ENCODE data around the gene ARMC2.
"Not testable (repeated sequence)": the region's sequence is repeated elsewhere in the genome, so short reads cannot be mapped to it uniquely, and the experiment has no call there.

Gene ARMC2

DNA sequence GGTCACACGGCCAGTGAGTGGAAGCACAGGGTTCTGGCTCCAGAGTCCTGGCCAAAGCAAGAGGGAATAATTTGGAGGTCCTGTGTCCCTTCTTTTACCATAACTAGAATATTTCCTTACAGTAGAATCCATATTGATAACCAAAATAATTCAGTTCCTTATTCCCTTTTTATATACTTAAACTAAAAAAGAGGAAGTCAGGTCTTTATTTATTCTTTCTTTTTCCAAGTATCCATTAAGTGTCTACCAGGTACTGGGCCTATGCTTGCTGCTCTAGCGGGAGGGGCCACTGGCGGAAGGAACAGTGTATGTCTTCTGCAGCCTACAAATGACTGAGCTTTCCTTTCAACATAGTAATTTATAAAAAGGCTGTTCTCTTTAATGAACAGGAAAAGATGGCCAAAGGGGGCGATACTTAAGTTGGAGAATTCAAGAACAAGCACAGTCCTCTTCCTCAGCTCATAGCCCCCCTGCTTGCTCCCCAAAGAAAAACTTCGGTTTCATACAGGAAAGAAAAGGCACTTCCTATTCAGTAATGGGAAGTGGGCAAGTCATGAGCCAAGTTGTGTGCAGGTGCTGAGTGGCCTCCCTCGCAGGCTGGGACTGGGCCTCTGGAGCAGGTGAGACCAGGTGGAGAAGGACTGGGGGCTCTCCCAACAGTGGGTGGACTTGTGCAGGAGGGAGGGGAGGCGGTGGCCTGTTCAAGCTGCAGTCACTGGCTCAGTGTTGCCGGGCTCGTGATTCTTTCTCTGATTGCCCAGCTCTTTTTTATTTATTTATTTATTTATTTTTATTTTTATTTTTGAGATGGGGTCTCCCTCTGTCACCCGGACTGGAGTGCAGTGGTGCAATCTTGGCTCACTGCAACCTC is 110.9 kb downstream of the ARMC2 start:
- DNase-seq = no peak

DNA sequence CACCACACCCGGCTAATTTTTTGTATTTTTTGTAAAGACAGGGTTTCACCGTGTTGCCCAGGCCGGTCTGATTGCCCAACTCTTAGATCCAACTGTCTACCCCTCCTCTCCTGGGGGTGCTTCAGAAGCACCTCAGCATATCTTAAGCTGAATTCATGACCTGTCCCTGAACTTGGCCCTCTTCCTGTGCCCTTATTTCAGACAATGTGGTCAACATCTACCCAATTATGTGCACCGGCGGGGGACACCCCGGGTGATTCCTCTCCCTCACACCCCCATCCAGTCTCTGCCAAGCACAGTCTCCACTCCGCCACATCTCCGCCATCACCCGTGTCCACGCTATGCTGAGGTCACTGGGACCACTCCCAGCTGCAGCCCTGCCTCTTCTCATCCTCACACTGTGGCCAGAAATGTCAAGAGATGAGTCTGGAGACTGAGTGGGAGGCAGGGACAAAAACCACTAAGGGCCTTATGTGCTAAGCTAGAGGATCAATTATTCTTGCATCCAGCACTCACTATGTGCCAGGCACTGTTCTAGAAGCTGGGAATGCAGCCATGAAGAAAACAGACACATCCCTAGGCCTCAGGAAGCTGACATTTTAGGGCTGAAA is 111.9 kb downstream of the ARMC2 start:
- no peak for DNase-seq

DNA sequence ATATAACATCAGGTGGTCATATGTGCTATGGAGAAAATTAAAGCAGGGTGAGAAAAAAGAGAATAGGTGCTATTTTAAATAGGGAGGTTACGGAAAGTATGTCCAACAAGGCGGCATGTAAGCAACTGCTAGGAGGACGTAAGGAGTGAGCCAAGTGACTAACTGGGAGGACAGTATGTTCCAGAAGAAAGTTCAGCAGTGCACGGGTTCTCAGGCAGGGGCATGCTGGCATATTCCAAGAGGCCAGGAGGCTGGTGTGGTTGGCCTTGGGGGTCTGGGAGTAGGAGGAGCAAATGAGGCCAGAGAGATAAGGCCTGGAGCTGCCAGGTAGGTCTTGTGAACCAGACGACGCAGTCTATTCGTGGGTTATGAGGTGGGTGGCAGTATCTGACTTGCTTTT is 112.4 kb downstream of the ARMC2 start:
- no peak for DNase-seq

DNA sequence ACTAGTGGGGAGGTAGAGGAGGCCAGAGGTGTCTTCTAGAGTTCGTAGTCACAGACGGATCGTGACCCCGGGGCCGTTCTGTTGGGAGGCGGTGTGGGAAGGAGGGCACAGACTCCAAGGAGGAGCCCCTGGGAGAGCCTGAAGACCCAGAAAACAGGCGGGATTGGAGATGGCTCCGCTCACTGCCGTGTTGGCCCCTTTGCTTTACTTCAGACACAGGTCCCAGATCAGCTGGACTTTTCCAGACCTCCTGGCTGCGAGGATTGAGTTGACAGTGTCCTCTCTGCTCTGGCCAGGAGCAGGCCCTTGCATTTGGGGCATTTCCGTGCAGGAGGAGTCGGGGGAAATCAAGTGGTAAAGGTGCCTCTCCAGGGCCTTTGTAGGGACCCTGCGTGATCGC is 112.9 kb downstream of the ARMC2 start:
- no peak for DNase-seq

DNA sequence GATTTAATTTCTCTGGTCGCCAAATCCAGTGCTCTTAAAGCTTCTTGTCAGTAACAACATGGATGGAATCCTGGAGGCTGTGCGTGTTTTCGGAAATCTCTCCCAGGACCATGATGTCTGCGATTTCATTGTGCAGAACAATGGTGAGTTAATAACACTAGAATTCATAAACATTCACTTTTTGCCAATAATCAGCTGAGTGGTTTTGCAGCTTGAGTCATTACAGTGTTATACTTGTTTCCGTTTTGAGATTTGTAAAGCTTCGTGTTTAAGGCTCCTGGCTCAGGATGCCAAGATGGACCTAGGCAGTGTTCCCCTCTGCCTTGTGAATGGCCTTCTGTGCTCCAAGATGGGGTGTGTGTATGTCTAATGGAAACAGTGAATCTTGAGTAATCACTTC is 113.8 kb downstream of the ARMC2 start:
- DNase-seq = no peak

DNA sequence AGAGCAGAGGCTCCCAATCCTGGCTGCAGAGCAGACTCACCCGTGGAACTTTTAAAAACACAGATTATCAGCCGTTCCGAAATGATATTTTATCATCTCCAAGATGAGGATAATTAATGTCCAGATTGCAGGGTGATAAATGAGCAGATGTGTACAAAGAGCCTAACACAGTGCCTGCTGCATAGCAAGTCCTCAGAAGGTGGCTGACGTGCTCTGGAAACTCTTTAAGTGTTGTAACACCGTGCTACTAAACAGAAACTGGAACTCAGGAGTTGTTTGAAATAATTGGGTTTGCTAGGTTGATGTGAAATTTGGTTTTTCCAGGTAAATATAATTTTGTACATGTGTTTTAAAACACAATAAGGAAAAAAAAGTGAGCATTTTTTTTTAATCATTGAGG is 118.0 kb downstream of the ARMC2 start:
- DNase-seq = no peak

DNA sequence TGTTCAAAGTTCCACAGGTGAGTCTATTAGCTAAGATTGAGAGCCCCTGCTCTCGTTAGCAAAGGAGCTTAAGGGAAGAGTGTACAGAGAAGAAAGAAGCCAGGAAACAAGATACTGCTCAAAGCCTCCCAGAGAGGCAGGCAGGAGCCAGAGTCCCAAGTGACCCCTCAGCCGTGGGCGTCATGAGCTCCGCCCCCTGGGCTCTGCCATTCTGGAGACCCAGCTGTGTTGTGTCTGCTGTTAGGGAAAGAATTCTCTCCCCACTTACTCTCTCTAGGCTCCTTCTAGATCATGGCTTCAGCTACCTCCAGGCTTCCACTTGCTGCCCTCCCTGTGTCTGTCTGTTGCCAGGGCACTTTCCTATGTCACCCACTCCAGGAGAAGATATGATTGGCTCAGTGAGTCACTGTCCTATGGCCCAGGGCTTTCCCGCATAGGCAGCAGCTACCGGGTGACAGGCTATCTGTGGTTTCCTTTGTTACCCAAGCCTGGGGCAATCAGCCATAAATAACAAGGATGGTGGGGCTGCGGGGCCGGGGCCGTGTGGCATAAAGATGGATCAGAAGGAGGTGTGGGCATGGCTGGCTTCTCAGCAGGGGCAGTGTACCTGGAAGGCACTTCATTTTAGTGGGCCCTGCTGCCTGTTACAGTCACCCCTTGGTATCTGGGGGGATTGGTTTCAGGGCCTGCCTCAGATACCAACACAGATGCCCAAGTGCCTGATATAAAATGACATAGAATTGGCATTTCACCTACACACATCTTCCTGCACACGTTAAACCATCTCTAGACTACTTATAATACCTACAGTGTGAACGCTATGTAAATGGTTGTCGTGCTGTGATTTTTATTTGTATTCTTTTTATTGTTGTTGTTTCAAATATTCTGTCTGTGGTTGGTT is 118.9 kb downstream of the ARMC2 start:
- no peak for DNase-seq

DNA sequence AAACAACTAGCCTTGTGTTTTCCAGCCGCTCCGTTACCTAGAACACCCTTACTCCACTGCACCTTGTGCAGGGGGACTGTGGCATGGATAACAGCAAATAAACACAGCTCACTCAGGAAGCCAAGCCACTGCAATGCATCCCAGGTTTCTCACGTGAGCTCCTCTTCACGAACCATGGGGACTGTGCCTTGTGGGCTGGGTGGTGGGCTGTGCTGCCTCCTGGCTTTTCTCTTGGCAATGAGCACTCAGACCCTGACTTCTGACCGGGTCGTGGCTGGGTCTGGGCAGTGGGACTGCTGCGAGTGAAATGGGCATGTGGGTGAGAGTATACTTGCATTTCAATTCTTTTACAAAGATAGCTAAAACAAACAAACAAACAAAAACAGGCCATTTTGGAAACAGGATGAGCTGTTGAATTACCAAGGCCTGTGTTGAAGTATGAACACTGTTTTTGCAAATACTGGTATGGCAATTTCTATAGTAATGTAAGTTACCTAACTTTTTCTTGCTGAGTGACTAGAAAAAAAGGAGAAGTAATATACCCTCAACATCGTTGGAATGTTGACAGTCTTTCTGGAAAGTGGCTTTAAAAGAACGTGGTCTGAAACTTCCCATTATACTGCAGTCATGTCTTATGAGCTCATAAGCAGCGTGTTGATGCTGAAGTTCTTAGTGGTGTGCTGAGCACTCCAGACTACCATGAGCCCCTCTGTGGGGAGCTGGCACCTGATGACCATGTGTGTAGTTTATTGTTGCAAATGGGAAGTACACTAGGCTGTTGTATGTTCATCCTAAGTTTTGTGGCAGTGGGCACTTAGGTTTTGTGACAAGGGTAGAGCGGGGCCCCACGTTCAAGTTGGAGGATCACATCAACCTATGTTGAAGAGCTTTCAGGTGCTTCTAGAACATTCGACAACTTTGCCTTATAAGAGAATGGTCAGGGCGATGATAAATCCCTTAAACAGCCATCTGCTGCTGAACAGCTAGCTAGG is 120.4 kb downstream of the ARMC2 start:
- no peak for DNase-seq

DNA sequence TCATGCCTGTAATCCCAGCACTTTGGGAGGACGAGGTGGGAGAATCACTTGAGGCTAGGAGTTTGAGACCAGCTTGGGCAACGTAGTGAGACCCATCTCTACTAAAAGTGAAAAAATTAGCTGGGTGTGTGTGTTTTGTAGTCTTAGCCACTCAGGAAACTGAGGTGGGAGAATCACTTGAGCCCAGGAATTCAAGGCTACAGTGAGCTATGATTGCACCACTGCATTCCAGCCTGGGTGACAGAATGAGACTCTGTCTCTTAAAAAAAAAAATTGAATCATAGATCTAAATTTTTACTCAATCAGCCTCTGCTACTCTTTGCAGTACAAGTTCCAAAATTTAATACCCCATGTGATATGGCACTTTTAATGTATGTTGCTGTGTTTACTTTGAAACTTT is 121.6 kb downstream of the ARMC2 start:
- DNase-seq = no peak

DNA sequence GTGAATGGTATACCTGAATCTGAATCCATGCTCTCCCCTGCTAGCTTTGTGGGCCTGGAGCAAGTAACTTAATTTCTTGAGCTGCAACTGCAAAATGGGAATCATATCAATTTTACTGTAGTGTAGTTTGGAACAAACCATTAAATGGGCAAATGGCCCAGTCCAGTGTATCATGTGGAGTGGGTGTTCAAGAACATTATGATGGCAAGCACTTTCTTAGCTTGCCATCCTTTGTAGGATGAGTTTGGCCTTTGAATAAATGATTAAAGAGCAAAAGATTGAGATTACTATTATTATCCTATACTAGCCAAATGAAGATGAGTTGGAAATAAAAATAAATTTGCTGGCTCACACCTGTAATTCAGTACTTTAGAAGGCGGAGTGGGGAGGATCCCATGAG is 126.0 kb downstream of the ARMC2 start:
- DNase-seq = no peak

DNA sequence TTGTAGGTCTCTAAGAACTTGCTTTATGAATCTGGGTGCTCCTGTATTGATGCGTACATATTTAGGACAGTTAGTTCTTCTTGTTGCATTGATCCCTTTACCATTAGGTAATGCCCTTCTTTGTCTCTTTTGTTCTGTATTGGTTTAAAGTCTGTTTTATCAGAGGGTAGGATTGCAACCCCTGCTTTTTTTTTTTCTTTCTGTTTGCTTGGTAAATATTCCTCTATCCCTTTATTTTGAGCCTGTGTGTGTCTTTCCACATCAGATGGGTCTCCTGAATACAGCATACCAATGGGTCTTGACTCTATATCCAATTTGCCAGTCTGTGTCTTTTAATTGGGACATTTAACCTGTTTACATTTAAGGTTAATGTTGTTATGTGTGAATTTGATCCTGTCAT is 130.4 kb downstream of the ARMC2 start:
- not testable (repeated sequence) for DNase-seq

DNA sequence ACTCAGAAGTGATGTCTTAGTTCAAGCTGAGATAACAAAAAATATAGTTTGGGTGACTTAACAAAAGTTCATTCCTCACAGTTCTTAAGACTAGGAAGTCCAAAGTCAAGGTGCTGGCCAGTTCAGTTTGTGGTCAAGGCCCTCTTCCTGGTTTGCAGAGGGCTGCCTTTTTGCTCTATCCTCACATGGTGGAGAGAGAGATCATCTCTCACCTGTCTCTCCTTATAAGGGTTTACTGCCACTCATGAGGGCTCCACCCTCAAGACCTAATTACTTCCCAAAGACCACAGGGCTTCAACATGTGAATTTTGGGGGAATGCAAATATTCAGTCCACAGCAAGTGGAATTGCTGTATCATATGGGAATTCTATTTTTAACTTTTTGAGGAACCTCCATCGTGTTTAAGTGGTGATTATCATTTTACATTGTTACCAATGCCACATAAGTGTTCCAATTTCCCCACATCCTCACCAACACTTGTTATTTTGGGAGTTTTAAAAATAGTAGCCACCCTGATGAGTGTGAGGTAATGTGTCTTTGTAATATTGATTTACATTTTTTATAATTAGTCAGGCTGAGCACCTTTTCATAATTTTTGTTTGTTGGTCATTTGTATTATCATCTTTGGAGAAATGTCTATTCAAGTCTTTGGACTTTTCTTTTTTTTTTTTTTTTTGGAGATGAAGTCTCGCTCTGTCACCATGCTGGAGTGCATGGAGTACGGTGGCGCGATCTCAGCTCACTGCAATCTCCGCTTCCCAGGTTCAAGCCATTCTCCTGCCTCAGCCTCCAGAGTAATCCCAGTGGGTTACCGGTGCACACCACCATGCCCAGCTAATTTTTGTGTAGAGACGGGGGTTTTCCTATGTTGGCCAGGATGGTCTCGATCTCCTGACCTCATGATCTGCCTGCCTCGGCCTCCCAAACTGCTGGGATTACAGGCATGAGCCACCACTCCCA is 134.2 kb downstream of the ARMC2 start:
- no peak for DNase-seq

DNA sequence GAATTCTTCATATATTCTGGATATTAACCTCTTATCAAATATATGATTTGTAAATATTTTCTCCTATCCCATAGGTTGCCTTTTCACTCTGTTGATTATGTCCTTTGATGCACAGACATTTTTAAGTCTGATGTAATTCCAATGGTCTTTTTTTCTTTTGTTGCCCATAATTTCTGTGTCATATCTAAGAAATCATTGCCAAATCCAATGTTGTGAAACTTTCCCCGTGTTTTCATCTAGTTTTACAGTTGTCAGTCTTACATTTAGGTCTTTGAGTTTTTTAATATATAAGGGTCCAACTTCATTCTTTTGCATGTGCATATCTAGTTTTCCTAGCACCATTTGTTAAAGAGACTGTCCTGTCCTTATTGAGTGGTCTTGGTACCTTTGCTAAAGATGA is 134.9 kb downstream of the ARMC2 start:
- DNase-seq = no peak

DNA sequence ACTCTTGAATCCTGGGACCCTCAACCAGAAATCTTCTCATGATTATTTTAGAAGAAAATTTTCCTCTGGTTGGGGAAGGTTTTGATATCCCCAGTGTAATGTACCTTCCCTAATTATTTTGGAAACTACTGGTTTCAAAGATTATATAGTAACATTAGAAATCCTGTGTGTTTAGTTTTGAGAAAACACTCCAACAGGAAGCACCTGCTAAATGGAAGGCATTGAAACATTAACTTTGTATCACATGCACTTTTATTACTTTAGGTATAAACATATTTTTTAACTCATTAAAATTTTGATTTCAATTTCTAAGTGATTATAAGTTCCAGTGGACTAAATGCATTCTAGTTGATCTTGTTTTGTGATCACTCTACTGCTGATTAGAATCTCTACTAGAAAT is 137.1 kb downstream of the ARMC2 start:
- no peak for DNase-seq

DNA sequence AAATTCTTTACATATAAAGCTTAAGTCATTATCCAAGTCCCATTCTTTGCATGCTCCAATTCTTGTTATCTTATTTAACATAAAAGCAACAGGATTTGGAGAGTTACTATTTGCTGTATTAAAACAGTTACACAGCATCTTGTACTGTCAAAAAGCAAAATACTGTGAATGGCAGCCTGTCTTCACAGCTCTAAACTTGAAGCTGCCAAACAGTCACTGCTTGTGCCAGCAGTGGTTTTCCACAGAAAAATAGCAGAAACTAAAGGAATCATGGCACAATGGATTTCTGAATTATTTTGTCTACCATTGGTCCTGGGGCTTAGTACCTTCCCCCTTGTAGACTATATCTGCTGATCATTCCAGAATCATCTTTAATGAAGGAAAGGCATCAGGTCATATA is 138.9 kb downstream of the ARMC2 start:
- no peak for DNase-seq

DNA sequence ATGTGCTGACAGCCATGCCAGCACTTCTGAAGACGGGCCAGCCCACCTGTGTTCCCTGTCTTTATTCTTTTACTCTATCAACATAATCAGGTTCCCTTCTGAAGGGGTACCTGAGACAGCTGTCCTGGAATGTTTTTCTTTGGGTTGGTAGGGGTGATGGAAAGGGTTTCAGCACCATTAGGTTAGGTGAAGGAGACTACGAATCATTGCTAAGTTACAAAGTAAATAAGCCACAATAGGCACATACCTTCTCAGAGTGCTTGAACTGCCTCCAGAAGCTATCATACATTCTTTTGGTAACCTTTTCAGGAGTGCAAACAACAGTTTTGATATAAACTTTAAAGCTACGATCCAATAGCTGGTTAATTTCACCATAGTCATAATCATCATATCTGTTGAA is 140.1 kb downstream of the ARMC2 start:
- no peak for DNase-seq

DNA sequence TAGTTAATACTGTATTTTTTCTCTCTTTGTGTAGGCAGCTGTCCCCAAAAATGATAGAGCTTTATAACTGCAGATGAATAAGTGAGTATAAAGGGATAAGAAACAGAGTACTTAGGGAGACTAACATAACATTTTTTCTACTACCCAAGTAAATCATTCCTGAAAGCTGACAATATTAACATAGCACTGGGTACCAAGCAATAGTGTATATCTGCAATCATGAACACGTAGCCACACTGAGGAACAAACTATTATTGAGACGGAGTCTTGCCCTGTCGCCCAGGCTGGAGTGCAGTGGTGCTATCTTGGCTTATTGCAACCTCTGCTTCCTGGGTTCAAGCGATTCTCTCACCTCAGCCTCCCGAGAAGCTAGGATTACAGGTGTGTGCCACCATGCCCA is 140.5 kb downstream of the ARMC2 start:
- no peak for DNase-seq

DNA sequence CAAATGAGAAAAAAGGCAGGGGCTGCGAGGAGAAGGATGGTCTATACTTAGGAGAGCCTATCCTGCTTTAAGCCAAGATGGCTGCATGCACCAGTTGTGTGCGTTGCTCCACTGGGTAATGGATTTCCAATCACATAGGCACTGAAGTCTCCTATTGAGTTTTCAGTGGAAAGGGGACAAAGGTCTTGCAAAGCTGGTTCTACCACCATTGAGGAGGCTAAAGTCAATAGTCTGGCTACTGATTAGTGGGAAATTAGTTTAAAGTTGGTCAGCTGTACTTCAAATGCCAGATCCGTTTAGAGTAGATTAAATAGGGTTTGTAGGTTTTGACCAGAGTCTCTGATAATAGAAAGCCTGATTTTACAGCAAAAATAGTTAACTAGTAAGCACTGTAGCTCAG is 141.5 kb downstream of the ARMC2 start:
- no peak for DNase-seq

DNA sequence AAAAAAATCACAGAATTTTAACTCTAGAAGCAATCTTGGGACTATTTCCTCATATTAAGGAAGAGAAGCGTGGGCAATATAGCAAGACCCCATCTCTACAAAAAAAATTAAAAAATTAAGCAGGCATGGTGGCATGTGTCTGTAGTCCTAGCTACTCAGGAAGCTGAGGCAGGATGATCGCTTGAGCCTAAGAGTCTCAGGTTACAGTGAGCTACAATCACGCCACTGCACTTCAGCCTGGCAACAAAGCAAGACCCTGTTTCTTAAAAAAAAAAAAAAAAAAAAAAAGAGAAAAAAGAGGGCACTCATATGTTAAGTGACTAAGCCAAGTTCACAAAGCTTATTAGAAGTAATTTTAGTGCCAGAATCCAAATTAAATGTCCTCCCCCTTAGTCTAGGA is 145.7 kb downstream of the ARMC2 start:
- no peak for DNase-seq

DNA sequence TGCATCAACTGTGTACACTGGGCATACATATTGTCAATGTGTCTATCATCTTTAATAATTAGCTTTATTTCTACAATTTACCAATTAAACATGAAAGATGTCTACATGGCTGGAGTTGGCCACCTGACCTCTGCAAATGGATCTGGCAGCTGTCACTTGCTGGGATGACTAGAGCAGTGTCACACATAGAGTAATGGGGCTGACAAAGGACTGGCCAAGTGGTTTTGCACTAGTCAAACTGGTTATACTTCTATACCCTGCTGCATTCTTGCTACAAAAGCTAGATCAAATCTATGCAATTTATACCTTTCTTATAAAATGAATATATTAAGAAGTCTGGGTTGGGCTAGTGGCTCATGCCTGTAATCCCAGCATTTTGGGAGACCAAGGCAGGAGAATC is 147.1 kb downstream of the ARMC2 start:
- DNase-seq = no peak

DNA sequence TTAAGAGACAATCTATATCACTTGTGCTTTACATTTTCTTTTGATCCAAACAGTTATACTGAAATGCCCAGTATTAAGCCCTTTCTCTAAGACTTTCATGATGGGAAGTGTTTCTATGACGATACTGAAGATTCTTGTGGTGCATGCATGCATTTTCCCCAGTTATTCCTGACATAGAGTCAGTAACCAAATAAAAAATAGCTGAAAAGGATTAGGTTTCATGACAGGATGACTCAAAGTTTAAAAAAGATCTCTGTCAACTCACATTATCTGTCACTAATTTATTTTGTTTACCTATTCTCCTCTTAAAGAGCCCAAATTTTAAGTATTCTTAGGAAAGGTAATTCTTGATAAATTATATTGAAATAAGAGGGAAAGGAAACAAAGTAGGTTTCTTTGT is 148.0 kb downstream of the ARMC2 start:
- no peak for DNase-seq

Data from NCI-H1417 treated with DMSO at 0.1 percent for 48 hours (cell line).